UCSD-AML1 (cell line): Measurements from ENCODE around the gene ACOT4.
"Not testable (repeated sequence)": the region's sequence is repeated elsewhere in the genome, so short reads cannot be mapped to it uniquely, and the experiment has no call there.

Source experiments
- DNase-seq: peaks from one replicate; lab custom pipeline; 2025; ENCODE audit not compliant: unreplicated experiment; lab: John Stamatoyannopoulos, UW

ACOT4 gene

DNA sequence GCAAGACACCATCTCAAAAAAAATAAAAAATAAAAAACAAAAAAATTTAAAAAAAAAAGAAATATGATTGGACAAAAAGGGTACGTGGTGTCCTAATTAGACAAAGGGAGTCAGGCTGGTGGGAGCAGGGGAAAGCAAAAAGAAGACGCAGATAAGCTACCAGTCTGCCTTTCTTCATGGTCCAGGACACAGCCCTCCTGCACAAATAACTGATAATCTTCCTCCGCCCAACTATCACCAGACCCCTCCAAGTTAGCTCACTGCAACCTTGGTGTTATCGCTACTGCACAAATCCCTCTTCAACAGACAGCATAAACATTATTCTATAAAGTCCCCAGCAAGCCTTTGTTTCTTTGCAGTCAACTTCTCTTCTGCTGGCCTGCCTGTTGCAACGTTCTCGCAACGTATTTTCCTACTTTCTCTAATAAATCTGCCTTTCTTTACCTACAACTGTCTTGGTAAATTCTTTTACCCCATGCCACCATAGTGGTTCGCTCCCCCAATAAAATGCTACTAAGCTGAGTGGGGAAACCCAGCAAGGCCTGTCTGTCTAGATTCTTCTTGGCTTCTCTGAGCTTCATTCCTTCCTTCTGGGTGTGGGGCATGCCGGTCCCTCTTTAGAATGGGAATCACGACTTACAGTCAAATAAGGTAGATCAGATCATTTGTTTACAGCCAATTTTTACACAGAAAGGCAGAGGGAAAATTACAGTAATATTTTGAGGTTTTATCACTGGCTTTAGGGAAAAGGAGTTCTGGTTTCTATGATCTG, 38.5 kb downstream of the ACOT4 start:
- DNase-seq = no peak

DNA sequence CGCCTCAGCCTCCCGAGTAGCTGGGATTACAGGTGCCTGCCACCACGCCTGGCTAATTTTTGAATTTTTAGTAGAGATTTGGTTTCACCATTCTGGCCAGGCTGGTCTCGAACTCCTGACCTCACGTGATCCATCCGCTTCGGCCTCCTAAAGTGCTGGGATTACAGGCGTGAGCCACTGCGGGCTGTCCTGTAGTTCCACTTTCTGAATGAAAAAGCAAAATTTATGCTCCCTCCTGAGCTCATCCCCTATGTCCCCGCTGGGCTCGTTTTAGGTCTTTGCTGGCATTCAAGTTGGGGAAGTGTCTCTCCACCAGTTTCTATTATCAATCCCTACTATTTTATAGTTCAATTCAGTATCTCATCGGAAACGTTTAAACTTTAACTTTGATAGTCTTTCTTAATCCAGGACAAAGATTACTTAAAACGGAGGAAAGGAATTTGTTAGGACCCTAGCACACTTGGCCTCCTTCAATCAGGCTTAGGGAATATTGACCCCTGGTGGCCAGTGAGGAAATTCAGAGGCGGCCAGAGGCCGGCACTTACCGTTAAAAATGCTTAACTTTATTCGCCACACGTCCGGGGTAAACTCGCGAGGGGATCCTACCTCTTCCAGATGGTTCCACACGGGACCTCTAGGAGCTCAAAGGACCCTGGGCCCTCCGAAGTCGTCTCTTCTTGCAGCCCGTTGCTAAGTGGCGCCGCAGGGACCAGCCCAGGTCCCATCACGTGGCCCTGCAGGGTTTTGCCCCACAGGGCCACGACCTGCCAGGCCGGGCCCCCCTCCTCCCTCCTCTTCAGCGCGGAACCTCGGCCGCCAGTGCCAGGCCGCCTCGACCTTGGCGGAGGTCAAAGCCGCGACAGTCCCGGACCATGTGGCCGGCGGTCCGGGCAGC, 41.7 kb downstream of the ACOT4 start:
- peak; percentile 58 for DNase-seq

DNA sequence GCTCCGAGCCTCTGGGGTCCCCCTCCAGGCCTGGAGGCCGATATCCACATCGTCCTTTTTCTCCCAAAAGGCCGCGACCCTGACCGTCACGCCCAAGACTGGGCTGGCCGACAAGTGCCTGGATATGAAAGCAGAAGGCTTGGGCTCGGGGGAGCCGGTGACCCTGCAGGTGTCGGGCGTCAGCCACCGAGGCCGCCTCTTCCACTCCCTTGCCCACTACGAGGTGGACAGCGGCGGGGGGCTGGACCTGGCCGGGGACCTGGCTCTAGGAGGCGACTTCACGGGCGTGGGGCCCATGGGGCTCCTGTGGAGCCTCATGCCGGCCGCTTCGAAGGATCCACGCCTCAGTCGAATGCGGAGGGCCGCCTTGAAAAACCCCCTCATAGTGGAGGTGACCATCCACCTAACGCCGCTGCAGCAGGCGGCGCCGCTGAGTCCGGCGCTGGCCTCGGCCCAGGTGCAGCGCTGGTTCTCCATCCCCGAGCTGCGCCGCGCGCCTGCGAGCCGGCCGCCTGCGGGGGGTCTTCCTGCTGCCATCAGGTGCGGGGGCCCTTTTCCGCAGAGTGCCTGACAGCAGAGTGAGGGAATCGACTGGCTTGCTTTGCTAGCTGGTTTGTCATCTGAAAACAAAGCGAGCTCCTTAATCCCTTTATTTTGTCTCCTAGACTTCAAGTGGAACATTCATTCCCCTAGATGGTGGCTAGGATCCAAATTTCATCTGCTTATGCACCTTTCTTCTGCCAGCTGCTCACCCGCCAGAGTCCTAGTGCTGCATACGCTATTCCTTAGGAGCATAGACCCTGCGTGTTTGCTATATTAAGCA, 42.5 kb downstream of the ACOT4 start:
- no peak for DNase-seq

DNA sequence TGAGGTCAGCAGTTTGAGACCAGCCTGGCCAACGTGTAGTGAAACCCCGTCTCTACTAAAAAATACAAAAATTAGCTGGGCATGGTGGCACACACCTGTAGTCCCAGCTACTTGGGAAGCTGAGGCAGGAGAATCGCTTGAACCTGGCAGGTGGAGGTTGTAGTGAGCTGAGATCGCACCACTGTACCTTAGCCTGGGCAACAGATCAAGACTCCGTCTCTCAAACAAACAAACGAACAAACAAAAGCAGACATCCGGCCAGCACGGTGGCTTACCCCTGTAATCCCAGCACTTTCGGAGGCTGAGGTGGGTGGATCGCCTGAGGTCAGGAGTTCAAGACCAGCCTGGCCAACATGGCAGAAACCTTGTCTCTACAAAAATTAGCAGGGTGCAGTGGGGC, 44.7 kb downstream of the ACOT4 start:
- DNase-seq = not testable (repeated sequence)

DNA sequence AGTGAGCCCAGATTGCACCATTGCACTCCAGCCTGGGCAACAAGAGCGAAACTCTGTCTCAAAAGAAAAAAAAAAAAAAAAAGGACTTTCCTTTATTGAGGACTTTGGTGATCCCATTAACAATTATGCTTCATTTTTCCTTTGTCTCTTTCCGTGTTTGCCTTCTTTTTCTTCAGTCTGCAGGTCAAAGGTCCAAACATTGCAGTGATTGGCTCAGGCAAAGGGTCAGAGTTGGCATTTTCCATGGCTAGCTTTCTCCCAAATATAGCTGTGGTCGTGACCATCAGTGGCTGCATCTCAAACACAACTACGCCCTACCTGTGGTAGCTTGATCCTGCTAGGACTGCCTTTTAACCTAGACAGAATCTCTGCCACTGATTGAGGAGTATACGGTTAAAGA, 46.2 kb downstream of the ACOT4 start:
- no peak for DNase-seq

DNA sequence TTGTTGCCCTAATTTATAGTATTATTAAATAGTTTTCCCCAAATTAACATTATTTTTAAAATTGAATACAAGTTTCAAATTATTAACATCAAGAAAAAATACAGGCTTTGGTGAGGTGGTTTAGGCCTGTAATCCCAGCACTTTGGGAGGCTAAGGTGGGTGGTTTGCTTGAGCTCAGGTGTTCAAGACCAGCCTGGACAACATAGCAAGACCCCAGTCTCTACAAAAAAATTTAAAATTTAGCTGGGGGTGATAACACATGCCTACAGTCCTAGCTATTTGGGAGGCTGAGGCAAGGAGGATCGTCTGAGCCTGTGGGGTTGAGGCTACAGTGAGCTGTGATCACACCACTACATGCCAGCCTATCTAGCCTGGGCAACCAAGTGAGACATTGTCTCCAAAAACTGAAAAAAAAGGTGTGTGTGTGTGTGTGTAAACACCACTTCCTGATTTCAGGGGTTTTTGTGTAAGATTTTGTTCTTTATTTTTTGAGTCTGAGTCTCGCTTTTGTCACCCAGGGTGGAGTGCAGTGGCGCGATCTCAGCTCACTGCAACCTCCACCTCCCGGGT, 49.2 kb downstream of the ACOT4 start:
- no peak for DNase-seq

DNA sequence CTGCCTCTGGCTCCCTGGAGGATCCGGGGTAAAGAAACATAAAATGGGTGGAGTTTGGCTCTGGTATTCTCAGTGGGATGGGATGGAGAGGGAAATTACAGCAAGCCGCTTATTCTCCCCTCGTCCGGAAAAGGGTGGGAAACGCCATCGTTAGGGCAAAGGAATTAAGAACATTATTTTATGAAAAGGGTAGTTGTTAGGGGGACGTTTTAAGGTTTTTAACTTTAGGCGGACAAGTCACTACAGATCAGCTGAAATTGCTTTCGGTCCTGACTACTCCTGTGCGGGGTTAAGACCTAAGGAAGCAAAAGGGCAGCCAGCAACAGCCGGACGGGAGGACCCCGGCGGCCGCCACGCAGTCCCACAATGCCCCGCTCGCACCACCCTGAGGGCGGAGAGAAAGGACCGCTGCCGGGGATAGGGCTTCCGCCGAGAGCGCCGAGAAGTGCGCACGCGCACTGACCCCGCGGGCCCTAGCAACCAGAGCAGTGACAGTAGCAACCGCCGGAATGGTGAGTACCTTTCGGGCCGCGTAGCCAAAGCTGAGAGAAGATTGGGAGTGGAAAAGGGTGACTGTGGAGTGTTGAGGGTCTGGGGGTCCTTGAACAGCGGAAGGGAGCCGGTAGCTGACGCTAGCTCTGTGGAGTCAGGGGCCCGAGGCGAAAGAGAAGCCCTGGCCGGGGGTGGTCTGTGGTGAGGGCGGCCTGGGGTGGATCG, 53.0 kb downstream of the ACOT4 start, which contains the start of gene DNAL1:
Gene DNAL1 (plus strand): TSS at position 456 of the 717 bp plus-strand sequence. CDS start 54 bp downstream, at position 510.
- DNase-seq = peak; percentile 94

DNA sequence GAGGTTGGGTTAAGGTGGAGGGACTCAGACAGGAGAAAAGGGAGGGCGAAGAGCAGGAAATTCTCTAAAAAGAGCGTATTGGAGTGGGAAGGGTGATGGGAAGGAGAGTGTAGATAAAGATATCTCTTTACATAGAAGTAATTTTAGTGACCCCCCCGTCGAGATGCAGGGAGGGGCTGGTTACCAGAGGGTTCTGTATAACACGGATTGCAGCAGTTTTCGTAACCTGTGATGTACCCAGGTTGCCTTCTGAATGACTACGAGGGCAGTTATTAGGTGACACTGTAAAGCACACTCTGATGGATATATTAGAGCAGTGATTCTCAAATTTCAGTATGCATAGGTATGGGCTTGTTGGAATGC, 53.6 kb downstream of the ACOT4 start:
- no peak for DNase-seq
